ENCODE data around the gene GADL1. TPM values are rescaled to one million over a fixed set of nuclear protein-coding genes. Genes with fewer than 3 reads are reported as not detected.

GADL1 gene
- total RNA-seq, 1 experiment from 2014 or later = not detected

GRCh38 chr3:30677347-30677685 is 217.1 kb downstream of the GADL1 start:
- peaks cover 23% of the 10 kb centered on the region; the same call in 1 of the 2 replicates for H4K20me1 ChIP-seq (ENCODE audit: insufficient read depth)
- no peaks in the 10 kb centered on the region for H3K27me3 ChIP-seq (ENCODE audit: insufficient read depth, low read length)
- H2AFZ ChIP-seq (ENCODE audit: low read depth, low read length, poor library complexity, severe bottlenecking) = no peak overlapping the region
- peaks cover 39 to 68% of the 10 kb centered on the region in 2 experiments for H3K36me3 ChIP-seq (ENCODE audit: control insufficient read depth in 1 of 2, insufficient read depth in 2 of 2, low read length in 2 of 2)
- ATAC-seq (no peak), DNase-seq (ENCODE audit: low read depth, low spot score) (no peak)
- no peak overlapping the region for H3K9ac ChIP-seq (ENCODE audit: low read length)
- H3K4me3 ChIP-seq (replicated peaks in 1 of 2; ENCODE audit: low read depth in 1 of 2, low read length in 2 of 2) = no peak overlapping the region
- H3K9me3 ChIP-seq (ENCODE audit: control insufficient read depth in 1 of 2, insufficient read depth in 1 of 2, low read depth in 1 of 2, low read length in 2 of 2) = no peaks in the 10 kb centered on the region
- BruUV-seq (replicated peaks) = no TSS peak
- TF ChIP-seq, protein P1, sequence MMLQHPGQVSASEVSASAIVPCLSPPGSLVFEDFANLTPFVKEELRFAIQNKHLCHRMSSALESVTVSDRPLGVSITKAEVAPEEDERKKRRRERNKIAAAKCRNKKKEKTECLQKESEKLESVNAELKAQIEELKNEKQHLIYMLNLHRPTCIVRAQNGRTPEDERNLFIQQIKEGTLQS (IDR thresholded peaks at IDR 0.05) = no peak
- TF ChIP-seq SRF (IDR thresholded peaks at IDR 0.05; ENCODE audit: low read depth) (no peak), EZH2phosphoT487 (IDR thresholded peaks at IDR 0.05; ENCODE audit: borderline replicate concordance) (no peak), EGR1 (IDR thresholded peaks at IDR 0.05; ENCODE audit: low read depth) (no peak), REST (IDR thresholded peaks at IDR 0.05; ENCODE audit: low read depth) (no peak), TCF7L2 (IDR thresholded peaks at IDR 0.05; ENCODE audit: borderline replicate concordance, extremely low read depth, insufficient read depth, insufficient read length) (no peak), EZH2 (IDR thresholded peaks at IDR 0.05) (no peak), POLR2AphosphoS5 (IDR thresholded peaks at IDR 0.05; ENCODE audit: low read depth, low read length) (no peak), JUND (IDR thresholded peaks at IDR 0.05) (no peak), RAD21 (IDR thresholded peaks at IDR 0.05; ENCODE audit: low read depth) (no peak), CTCF (IDR thresholded peaks at IDR 0.05 in 2 of 3, conservative IDR thresholded peaks at IDR 0.05 in 1 of 3; ENCODE audit: borderline replicate concordance in 1 of 3, insufficient read depth in 1 of 3, low read depth in 2 of 3, low read length in 2 of 3) (no peak)
- TF ChIP-seq, protein P2, sequence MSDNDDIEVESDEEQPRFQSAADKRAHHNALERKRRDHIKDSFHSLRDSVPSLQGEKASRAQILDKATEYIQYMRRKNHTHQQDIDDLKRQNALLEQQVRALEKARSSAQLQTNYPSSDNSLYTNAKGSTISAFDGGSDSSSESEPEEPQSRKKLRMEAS (IDR thresholded peaks at IDR 0.05) = no peak
- TF ChIP-seq, protein P3, sequence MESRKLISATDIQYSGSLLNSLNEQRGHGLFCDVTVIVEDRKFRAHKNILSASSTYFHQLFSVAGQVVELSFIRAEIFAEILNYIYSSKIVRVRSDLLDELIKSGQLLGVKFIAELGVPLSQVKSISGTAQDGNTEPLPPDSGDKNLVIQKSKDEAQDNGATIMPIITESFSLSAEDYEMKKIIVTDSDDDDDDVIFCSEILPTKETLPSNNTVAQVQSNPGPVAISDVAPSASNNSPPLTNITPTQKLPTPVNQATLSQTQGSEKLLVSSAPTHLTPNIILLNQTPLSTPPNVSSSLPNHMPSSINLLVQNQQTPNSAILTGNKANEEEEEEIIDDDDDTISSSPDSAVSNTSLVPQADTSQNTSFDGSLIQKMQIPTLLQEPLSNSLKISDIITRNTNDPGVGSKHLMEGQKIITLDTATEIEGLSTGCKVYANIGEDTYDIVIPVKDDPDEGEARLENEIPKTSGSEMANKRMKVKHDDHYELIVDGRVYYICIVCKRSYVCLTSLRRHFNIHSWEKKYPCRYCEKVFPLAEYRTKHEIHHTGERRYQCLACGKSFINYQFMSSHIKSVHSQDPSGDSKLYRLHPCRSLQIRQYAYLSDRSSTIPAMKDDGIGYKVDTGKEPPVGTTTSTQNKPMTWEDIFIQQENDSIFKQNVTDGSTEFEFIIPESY (IDR thresholded peaks at IDR 0.05; ENCODE audit: extremely low read depth, insufficient replicate concordance, low read length) = no peak
- peaks cover 91% of the 10 kb centered on the region for H3K79me2 ChIP-seq (ENCODE audit: insufficient read depth, low read length)
- no peaks in the 10 kb centered on the region for H3K9me2 ChIP-seq (ENCODE audit: insufficient read depth)
- H3K4me1 ChIP-seq (ENCODE audit: control insufficient read depth in 1 of 2, insufficient read depth in 2 of 2, low read length in 2 of 2) = peaks cover 14 to 22% of the 10 kb centered on the region in 2 experiments; a peak in 2 of 4 replicates
- intact Hi-C loops (cut with micrococcal nuclease) = no loop called here
- no peak overlapping the region for H3K4me2 ChIP-seq (ENCODE audit: low read length)
- H3K27ac ChIP-seq (ENCODE audit: low read depth, low read length) = no peak overlapping the region; the same call in 1 of the 2 replicates
- POLR2A ChIA-PET = no interaction called here
- CTCF ChIA-PET = no interaction called here
- RAD21 ChIA-PET (ENCODE audit: low non-redundant PET in 1 of 2, low total read pairs in 2 of 2, uncharacterized antibody in 2 of 2, unreplicated experiment in 2 of 2) = no interaction called here
